ENCODE data around the gene FCHSD2. TPM values are rescaled to one million over a fixed set of nuclear protein-coding genes. Genes with fewer than 3 reads are reported as not detected.

FCHSD2 gene
- total and polyA plus RNA-seq, 2 donors (not counting 3 experiments of a cell fraction or from before 2014, with no cell fraction given) = 20.8 to 56.9 TPM

DNA sequence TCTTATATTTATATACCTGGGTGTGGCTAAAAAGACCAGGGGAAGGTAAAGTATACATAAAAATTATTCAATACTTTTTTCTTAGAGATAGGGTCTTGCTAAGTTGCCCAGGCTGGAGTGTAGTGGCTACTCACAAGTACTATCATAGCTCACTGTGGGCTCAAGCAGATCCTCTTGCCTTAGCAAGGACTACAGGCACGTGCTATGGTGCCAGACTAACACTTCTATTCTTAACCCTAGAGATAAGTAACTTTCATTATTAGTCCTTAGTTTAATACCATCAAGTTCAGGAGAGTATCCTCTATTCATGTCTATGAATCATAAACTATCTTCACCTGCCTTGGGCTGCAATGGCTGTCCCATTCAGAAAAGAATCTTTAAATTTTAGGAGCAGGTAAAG, 11.9 kb downstream of the FCHSD2 start:
- DNase-seq (ENCODE audit: low read depth, low spot score) (no peak), FAIRE-seq (no peak)
- Histone ChIP-seq H3K9me3 (replicated peaks; ENCODE audit: control insufficient read depth, insufficient read depth, low read length) (no peaks in the 10 kb centered on the region), H2AFZ (ENCODE audit: low read depth, low read length) (no peak overlapping the region), H3K9ac (replicated peaks; ENCODE audit: extremely low read depth, insufficient read depth, low read length) (no peak overlapping the region), H3K9me1 (replicated peaks; ENCODE audit: control insufficient read depth, extremely low read depth, insufficient read depth, low read length) (no peaks in the 10 kb centered on the region), H3K4me1 (ENCODE audit: control insufficient read depth, extremely low read depth, insufficient read depth, low read length) (no peaks in the 10 kb centered on the region), H3K79me2 (ENCODE audit: control insufficient read depth, insufficient read depth, low read length) (peaks cover 64% of the 10 kb centered on the region), H4K20me1 (replicated peaks; ENCODE audit: control insufficient read depth, extremely low read depth, insufficient read depth, low read length) (no peaks in the 10 kb centered on the region), H3K36me3 (ENCODE audit: control insufficient read depth in 2 of 2, extremely low read depth in 1 of 2, insufficient read depth in 2 of 2, low read length in 2 of 2) (peaks cover 0 to 2% of the 10 kb centered on the region in 2 experiments), H3K4me2 (ENCODE audit: insufficient read depth, low read length) (no peak overlapping the region), H3K27ac (ENCODE audit: insufficient read depth, low read depth, low read length) (no peak overlapping the region), H3K4me3 (replicated peaks in 1 of 3; ENCODE audit: insufficient read depth in 1 of 3, low read depth in 1 of 3, low read length in 3 of 3) (no peak overlapping the region), H3K27me3 (ENCODE audit: control insufficient read depth in 2 of 2, insufficient read depth in 2 of 2, low read length in 2 of 2) (no peaks in the 10 kb centered on the region)
- POLR2A ChIA-PET = no interaction called here
- dilution Hi-C loops (cut with MboI; ENCODE audit: extremely low pct_ligation_motif_present, low sequenced_read_pairs) (no loop called here), intact Hi-C loops (cut with micrococcal nuclease) (no loop called here)
- no peak for TF ChIP-seq POLR2A (IDR thresholded peaks at IDR 0.05; ENCODE audit: low read depth, low read length)
- TF ChIP-seq GATA2 (IDR thresholded peaks at IDR 0.05; ENCODE audit: insufficient read depth, insufficient read length, low read depth, low read length) = no peak
- no peak for TF ChIP-seq JUN (IDR thresholded peaks at IDR 0.05; ENCODE audit: borderline replicate concordance, insufficient read depth, insufficient read length, low read depth)
- TF ChIP-seq POLR2AphosphoS5 (IDR thresholded peaks at IDR 0.05; ENCODE audit: insufficient read depth, low read depth, low read length) = no peak
- TF ChIP-seq, protein P1, sequence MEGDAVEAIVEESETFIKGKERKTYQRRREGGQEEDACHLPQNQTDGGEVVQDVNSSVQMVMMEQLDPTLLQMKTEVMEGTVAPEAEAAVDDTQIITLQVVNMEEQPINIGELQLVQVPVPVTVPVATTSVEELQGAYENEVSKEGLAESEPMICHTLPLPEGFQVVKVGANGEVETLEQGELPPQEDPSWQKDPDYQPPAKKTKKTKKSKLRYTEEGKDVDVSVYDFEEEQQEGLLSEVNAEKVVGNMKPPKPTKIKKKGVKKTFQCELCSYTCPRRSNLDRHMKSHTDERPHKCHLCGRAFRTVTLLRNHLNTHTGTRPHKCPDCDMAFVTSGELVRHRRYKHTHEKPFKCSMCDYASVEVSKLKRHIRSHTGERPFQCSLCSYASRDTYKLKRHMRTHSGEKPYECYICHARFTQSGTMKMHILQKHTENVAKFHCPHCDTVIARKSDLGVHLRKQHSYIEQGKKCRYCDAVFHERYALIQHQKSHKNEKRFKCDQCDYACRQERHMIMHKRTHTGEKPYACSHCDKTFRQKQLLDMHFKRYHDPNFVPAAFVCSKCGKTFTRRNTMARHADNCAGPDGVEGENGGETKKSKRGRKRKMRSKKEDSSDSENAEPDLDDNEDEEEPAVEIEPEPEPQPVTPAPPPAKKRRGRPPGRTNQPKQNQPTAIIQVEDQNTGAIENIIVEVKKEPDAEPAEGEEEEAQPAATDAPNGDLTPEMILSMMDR (IDR thresholded peaks at IDR 0.05; ENCODE audit: extremely low read depth in 1 of 2, insufficient read depth in 1 of 2, low read depth in 1 of 2, low read length in 2 of 2) = no peak
- TF ChIP-seq, protein P2, sequence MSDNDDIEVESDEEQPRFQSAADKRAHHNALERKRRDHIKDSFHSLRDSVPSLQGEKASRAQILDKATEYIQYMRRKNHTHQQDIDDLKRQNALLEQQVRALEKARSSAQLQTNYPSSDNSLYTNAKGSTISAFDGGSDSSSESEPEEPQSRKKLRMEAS (IDR thresholded peaks at IDR 0.05; ENCODE audit: insufficient read depth, insufficient read length) = no peak
- no peak for TF ChIP-seq MYC (IDR thresholded peaks at IDR 0.05; ENCODE audit: low read depth, low read length)
- CTCF ChIA-PET = no interaction called here
- no TSS peak for BruUV-seq (replicated peaks)

Data from endothelial cell of umbilical vein (primary cell).